Keratinocyte (primary cell): ENCODE data around the gene CLCN3. TPM values are rescaled to one million over a fixed set of nuclear protein-coding genes. Genes with fewer than 3 reads are reported as not detected.
"Not testable (repeated sequence)": the region's sequence is repeated elsewhere in the genome, so short reads cannot be mapped to it uniquely, and the experiment has no call there.

Experiments
- DNase-seq: peaks from one replicate; pipeline ENCODE4 v3.0.0-alpha.2; 2011; ENCODE audit warnings: low read depth, missing footprints, low spot score
- FAIRE-seq: peaks from 2 replicates; lab custom pipeline; 2011; peaks lifted over from hg19 to GRCh38; lab: Jason Lieb, UNC
- H2AFZ ChIP-seq: 2 replicates; pipeline ENCODE4 v1.6.0; 2012; ENCODE audit warnings: low read length, control low read depth, inconsistent platforms; ENCODE audit not compliant: control insufficient read depth
- H3K27ac ChIP-seq: 2 replicates; pipeline ENCODE4 v1.5.1; 2011; ENCODE audit warnings: low read length; ENCODE audit not compliant: control insufficient read depth, insufficient read depth
- H3K27me3 ChIP-seq: 3 replicates; pipeline ENCODE4 v1.6.0; 2011; ENCODE audit warnings: low read length; ENCODE audit not compliant: control insufficient read depth, insufficient read depth; ENCODE audit errors: extremely low read depth
- H3K36me3 ChIP-seq, 2 experiments: 2 replicates in 1 of 2; 3 replicates in 1 of 2; pipeline ENCODE4 v1.5.1; 2011; ENCODE audit warnings: low read length in 2 of 2, mild to moderate bottlenecking in 1 of 2; ENCODE audit not compliant: control insufficient read depth in 2 of 2, insufficient read depth in 2 of 2; ENCODE audit errors: extremely low read depth in 1 of 2
- H3K4me1 ChIP-seq: 3 replicates; pipeline ENCODE4 v1.5.1; 2011; ENCODE audit warnings: low read length; ENCODE audit not compliant: control insufficient read depth, insufficient read depth; ENCODE audit errors: extremely low read depth
- H3K4me2 ChIP-seq: 3 replicates; pipeline ENCODE4 v1.6.0; 2011; ENCODE audit warnings: low read depth, low read length; ENCODE audit not compliant: control insufficient read depth, insufficient read depth; ENCODE audit errors: extremely low read depth
- H3K4me3 ChIP-seq, 3 experiments: fragments of 200-600 bp in 1 of 3; sonication (generic) in 1 of 3; 2 replicates in 2 of 3; 3 replicates in 1 of 3; pipeline ENCODE4 v1.5.1; 2011 to 2016; ENCODE audit warnings: low read length in 3 of 3, mild to moderate bottlenecking in 3 of 3, control low read depth in 2 of 3, inconsistent platforms in 1 of 3, low read depth in 1 of 3, mixed read lengths in 1 of 3, mixed run types in 1 of 3, moderate library complexity in 1 of 3; ENCODE audit not compliant: control insufficient read depth in 2 of 3, insufficient read depth in 2 of 3; ENCODE audit errors: extremely low read depth in 1 of 3
- H3K79me2 ChIP-seq: 2 replicates; pipeline ENCODE4 v1.6.0; 2012; ENCODE audit warnings: low read length; ENCODE audit not compliant: control insufficient read depth, insufficient read depth
- H3K9ac ChIP-seq: 3 replicates; pipeline ENCODE4 v1.6.0; 2011; ENCODE audit warnings: low read length; ENCODE audit not compliant: control insufficient read depth, insufficient read depth; ENCODE audit errors: extremely low read depth
- H3K9me1 ChIP-seq: 3 replicates; pipeline ENCODE4 v1.6.0; 2011; ENCODE audit warnings: low read length; ENCODE audit not compliant: control insufficient read depth, insufficient read depth; ENCODE audit errors: extremely low read depth
- H3K9me3 ChIP-seq: 2 replicates; pipeline ENCODE4 v1.5.1; 2012; ENCODE audit warnings: low read depth, low read length; ENCODE audit not compliant: control insufficient read depth
- H4K20me1 ChIP-seq: 3 replicates; pipeline ENCODE4 v1.6.0; 2011; ENCODE audit warnings: low read length; ENCODE audit not compliant: control insufficient read depth, insufficient read depth; ENCODE audit errors: extremely low read depth
- EZH2 ChIP-seq: IDR thresholded peaks from one replicate; pipeline ENCODE4 v1.6.1; 2012; ENCODE audit warnings: inconsistent platforms, mild to moderate bottlenecking, low read length, moderate library complexity
- dilution Hi-C: fragments of 300-500 bp; cut with MboI; formaldehyde crosslinking; loops from one replicate; pipeline ENCODE4 v1.7.0; 2020; ENCODE audit warnings: low sequenced_read_pairs; ENCODE audit not compliant: extremely low pct_ligation_motif_present
- polyA plus RNA-seq, 5 experiments: library from polyadenylated mRNA; depleted of rRNA in 3 of 5; stranded (reverse) in 3 of 5; stranded (forward) in 1 of 5; unstranded in 1 of 5; fragments of >200 nt; gene quantifications; 1 replicate in 1 of 5; 2 replicates in 3 of 5; 3 replicates in 1 of 5; pipeline versions ENCODE4 v1.2.1 to v1.2.3, GENCODE V29; 2011 to 2012; ENCODE audit warnings: missing spikeins in 2 of 5, low read depth in 1 of 5, low replicate concordance in 1 of 5
- TF ChIP-seq, protein P1 (sequence below), 3 experiments: IDR thresholded peaks in 1 of 3; conservative IDR thresholded peaks in 1 of 3; optimal IDR thresholded peaks in 1 of 3; 2 replicates in 2 of 3; 3 replicates in 1 of 3; pipeline versions ENCODE3 to v1.5.1; 2011; ENCODE audit warnings: low read length in 3 of 3, mild to moderate bottlenecking in 3 of 3, moderate library complexity in 2 of 3, control low read depth in 1 of 3, inconsistent platforms in 1 of 3; ENCODE audit not compliant: insufficient read depth in 2 of 3; ENCODE audit errors: extremely low read depth in 1 of 3

The CLCN3 gene
- polyA plus RNA-seq, 1 donor (not counting 4 experiments of a cell fraction or from before 2014, with no cell fraction given), result 34.2 TPM

DNA sequence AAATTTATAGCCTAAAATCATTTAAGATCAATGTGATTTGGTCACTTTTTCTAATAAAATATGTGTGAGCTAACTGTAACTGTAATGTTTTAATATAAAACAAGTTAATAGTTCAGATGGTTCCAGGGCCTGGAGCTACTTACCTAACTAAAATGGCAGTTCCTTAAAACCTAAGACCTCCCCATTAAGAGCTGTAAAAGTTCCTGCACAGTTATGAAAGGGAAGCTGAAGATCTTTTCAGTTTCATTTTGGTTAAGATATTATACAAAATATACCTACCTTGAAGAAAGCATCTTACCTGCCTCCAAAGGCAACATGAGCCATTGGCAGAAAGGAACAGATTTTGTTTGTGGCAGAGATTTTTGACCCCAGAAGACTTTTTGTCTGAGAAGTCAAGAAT lies 107.2 kb downstream of the CLCN3 start:
- Histone ChIP-seq H3K27ac (no peak overlapping the region), H2AFZ (no peak overlapping the region), H4K20me1 (no peaks in the 10 kb centered on the region), H3K79me2 (no peaks in the 10 kb centered on the region), H3K9ac (no peak overlapping the region), H3K9me1 (no peaks in the 10 kb centered on the region), H3K4me2 (no peak overlapping the region), H3K36me3 (peaks cover 0 to 2% of the 10 kb centered on the region in 2 experiments), H3K4me3 (no peak overlapping the region), H3K27me3 (no peaks in the 10 kb centered on the region), H3K4me1 (no peaks in the 10 kb centered on the region), H3K9me3 (no peaks in the 10 kb centered on the region)
- dilution Hi-C loops, result no loop called here
- FAIRE-seq, result no peak
- DNase-seq, result no peak
- TF ChIP-seq, protein P1, sequence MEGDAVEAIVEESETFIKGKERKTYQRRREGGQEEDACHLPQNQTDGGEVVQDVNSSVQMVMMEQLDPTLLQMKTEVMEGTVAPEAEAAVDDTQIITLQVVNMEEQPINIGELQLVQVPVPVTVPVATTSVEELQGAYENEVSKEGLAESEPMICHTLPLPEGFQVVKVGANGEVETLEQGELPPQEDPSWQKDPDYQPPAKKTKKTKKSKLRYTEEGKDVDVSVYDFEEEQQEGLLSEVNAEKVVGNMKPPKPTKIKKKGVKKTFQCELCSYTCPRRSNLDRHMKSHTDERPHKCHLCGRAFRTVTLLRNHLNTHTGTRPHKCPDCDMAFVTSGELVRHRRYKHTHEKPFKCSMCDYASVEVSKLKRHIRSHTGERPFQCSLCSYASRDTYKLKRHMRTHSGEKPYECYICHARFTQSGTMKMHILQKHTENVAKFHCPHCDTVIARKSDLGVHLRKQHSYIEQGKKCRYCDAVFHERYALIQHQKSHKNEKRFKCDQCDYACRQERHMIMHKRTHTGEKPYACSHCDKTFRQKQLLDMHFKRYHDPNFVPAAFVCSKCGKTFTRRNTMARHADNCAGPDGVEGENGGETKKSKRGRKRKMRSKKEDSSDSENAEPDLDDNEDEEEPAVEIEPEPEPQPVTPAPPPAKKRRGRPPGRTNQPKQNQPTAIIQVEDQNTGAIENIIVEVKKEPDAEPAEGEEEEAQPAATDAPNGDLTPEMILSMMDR (optimal IDR thresholded peaks at IDR 0.05 in 1 of 3, IDR thresholded peaks at IDR 0.05 in 1 of 3, conservative IDR thresholded peaks at IDR 0.05 in 1 of 3; ENCODE audit: extremely low read depth in 1 of 3, insufficient read depth in 2 of 3, low read length in 3 of 3), result no peak
- no peak for TF ChIP-seq EZH2

DNA sequence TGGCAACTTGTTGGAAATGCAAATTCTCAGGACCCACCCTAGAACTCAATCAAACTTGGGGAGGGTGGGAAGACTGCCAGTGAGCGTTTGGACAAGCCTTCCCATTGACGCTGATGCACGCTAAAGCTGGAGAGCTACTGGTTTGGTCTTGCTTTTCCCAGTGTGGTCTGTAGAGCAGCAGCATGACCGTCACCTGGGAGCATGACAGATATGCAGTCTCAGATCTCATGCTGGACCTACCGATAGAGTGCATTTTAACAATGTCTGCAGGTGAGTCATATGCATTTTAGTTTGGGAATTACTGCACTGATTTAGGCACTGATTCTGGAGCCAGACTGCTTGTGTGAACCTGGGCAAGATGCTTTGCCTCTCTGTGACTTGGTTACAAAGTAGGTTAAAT lies 110.2 kb downstream of the CLCN3 start:
- no peaks in the 10 kb centered on the region for H3K9me1 ChIP-seq
- H3K9ac ChIP-seq, result no peak overlapping the region
- no peak overlapping the region for H3K4me2 ChIP-seq
- DNase-seq, result no peak
- no peaks in the 10 kb centered on the region for H3K9me3 ChIP-seq
- FAIRE-seq, result peak; percentile 52
- H3K4me3 ChIP-seq, result no peak overlapping the region
- dilution Hi-C loops, result no loop called here
- peaks cover 0 to 2% of the 10 kb centered on the region in 2 experiments for H3K36me3 ChIP-seq
- H3K27me3 ChIP-seq, result no peaks in the 10 kb centered on the region
- TF ChIP-seq, protein P1 (optimal IDR thresholded peaks at IDR 0.05 in 1 of 3, IDR thresholded peaks at IDR 0.05 in 1 of 3, conservative IDR thresholded peaks at IDR 0.05 in 1 of 3; ENCODE audit: extremely low read depth in 1 of 3, insufficient read depth in 2 of 3, low read length in 3 of 3), result no peak
- no peak for TF ChIP-seq EZH2
- no peaks in the 10 kb centered on the region for H4K20me1 ChIP-seq
- H3K4me1 ChIP-seq, result no peaks in the 10 kb centered on the region
- H2AFZ ChIP-seq, result no peak overlapping the region
- no peaks in the 10 kb centered on the region for H3K79me2 ChIP-seq
- H3K27ac ChIP-seq, result no peak overlapping the region

DNA sequence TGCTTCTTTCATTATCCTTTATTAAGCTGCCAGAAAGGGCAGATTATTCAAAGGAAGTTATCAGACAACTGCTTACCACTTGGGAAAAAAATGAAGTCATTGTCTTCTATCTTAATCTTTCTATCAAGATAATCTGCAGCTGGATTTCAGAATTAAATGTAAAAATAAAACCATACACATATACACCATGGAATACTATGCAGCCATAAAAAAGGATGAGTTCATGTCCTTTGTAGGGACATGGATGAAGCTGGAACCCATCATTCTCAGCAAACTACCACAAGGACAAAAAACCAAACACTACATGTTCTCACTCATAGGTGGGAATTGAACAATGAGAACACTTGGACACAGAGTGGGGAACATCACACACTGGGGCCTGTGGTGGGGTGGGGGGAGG lies 118.2 kb downstream of the CLCN3 start:
- H3K9ac ChIP-seq, H3K4me3 ChIP-seq, H3K9me1 ChIP-seq, H3K36me3 ChIP-seq, FAIRE-seq, H4K20me1 ChIP-seq, H3K27ac ChIP-seq, H3K4me1 ChIP-seq, H3K9me3 ChIP-seq, DNase-seq, H3K79me2 ChIP-seq, H3K4me2 ChIP-seq, dilution Hi-C loops, H3K27me3 ChIP-seq, H2AFZ ChIP-seq: not testable (repeated sequence)
